Measurements from ENCODE around the gene GALR1. TPM values are rescaled to one million over a fixed set of nuclear protein-coding genes. Genes with fewer than 3 reads are reported as not detected.

Gene GALR1
- total RNA-seq, 3 donors from 2014 or later (not counting 1 experiment from before 2014, with no cell fraction given) = not detected

DNA sequence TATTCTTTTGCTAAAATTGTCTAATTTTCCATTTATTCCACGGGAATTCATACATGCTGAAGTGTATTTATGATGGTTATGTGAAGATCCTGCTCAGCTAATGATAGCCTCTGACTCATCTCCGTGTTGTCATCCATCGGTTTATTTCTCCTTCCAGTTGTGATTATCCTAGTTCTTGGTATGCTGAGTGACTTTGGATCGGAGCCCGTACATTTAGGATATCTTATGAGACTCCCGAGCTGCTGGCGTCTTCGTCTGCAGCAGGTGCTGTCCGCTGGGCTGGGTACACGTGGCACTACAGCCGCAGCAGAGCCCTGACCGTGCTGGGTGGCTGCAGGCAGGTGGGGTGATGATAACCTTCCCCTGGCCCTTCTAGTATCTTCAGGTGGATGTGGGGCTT is 40.1 kb upstream of the GALR1 start:
- H3K36me3 ChIP-seq (ENCODE audit: control insufficient read depth, insufficient read depth, low read length) = no peaks in the 10 kb centered on the region
- H3K27ac ChIP-seq (ENCODE audit: low read length) = peak overlapping the region; percentile 86
- no peak overlapping the region for H3K4me3 ChIP-seq (ENCODE audit: low read length)
- TF ChIP-seq, protein P1, sequence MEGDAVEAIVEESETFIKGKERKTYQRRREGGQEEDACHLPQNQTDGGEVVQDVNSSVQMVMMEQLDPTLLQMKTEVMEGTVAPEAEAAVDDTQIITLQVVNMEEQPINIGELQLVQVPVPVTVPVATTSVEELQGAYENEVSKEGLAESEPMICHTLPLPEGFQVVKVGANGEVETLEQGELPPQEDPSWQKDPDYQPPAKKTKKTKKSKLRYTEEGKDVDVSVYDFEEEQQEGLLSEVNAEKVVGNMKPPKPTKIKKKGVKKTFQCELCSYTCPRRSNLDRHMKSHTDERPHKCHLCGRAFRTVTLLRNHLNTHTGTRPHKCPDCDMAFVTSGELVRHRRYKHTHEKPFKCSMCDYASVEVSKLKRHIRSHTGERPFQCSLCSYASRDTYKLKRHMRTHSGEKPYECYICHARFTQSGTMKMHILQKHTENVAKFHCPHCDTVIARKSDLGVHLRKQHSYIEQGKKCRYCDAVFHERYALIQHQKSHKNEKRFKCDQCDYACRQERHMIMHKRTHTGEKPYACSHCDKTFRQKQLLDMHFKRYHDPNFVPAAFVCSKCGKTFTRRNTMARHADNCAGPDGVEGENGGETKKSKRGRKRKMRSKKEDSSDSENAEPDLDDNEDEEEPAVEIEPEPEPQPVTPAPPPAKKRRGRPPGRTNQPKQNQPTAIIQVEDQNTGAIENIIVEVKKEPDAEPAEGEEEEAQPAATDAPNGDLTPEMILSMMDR (IDR thresholded peaks at IDR 0.05) = no peak
- WGBS (ENCODE audit: insufficient coverage) = 93% methylated on average over 12 of the region's 12 CpGs
- Mint-ChIP-seq H3K27me3 (ENCODE audit: low read depth in 2 of 2) (no peaks in the 10 kb centered on the region), H3K9me3 (no peaks in the 10 kb centered on the region), H3K4me3 (peak overlapping the region; percentile 90), H3K27ac (peak overlapping the region; percentile 95 to 96), H3K36me3 (no peaks in the 10 kb centered on the region), H3K4me1 (peaks cover 45 to 47% of the 10 kb centered on the region in 2 donors)
- no peaks in the 10 kb centered on the region for H3K27me3 ChIP-seq (ENCODE audit: control insufficient read depth, insufficient read depth, low read length)
- no peak for DNase-seq
- no peak for ATAC-seq
- H3K4me1 ChIP-seq (ENCODE audit: control insufficient read depth, insufficient read depth, low read length) = peaks cover 41% of the 10 kb centered on the region
- H3K9me3 ChIP-seq (ENCODE audit: control insufficient read depth, insufficient read depth, low read length) = no peaks in the 10 kb centered on the region
- intact Hi-C loops (cut with micrococcal nuclease) = loop anchor here (2.0 to 5.0 kb wide), 2 partner anchors 62 to 83 kb away; no protein-coding TSS in a partner anchor

- TF ChIP-seq, protein P1 (IDR thresholded peaks at IDR 0.05) = no peak
- Mint-ChIP-seq H3K27me3 (ENCODE audit: low read depth in 2 of 2) (no peaks in the 10 kb centered on the region), H3K4me1 (peaks cover 45 to 47% of the 10 kb centered on the region in 2 donors), H3K27ac (peak overlapping the region; percentile 95 to 96), H3K9me3 (no peaks in the 10 kb centered on the region), H3K36me3 (no peaks in the 10 kb centered on the region), H3K4me3 (peak overlapping the region; percentile 90)
- peak overlapping the region; percentile 6 for H3K27ac ChIP-seq (ENCODE audit: low read length)
- H3K9me3 ChIP-seq (ENCODE audit: control insufficient read depth, insufficient read depth, low read length) = no peaks in the 10 kb centered on the region
- ATAC-seq (peak in 1 of 3 donors; percentile 36), DNase-seq (peak in 1 of 2 donors; percentile 7)
- H3K36me3 ChIP-seq (ENCODE audit: control insufficient read depth, insufficient read depth, low read length) = no peaks in the 10 kb centered on the region
- intact Hi-C loops (cut with micrococcal nuclease) = loop anchor here (2.0 to 10.0 kb wide), 2 partner anchors 145 to 209 kb away; no protein-coding TSS in a partner anchor
- H3K4me3 ChIP-seq (ENCODE audit: low read length) = no peak overlapping the region
- 29% methylated on average over 7 of the region's 7 CpGs for WGBS (ENCODE audit: insufficient coverage)
- peaks cover 41% of the 10 kb centered on the region for H3K4me1 ChIP-seq (ENCODE audit: control insufficient read depth, insufficient read depth, low read length)
- no peaks in the 10 kb centered on the region for H3K27me3 ChIP-seq (ENCODE audit: control insufficient read depth, insufficient read depth, low read length)
Measured at GRCh38 chr18:77210249-77210648, 39.4 kb upstream of the GALR1 start.

GRCh38 chr18:77218642-77219041 is 31.0 kb upstream of the GALR1 start:
- intact Hi-C loops (cut with micrococcal nuclease) = loop anchor here (10.0 kb wide), 1 partner anchor 154 kb away; no protein-coding TSS in a partner anchor
- Mint-ChIP-seq H3K4me1 (peaks cover 37 to 40% of the 10 kb centered on the region in 2 donors), H3K9me3 (peaks cover 0 to 3% of the 10 kb centered on the region in 2 donors), H3K36me3 (no peaks in the 10 kb centered on the region), H3K4me3 (peak overlapping the region; percentile 49), H3K27me3 (ENCODE audit: low read depth in 2 of 2) (no peaks in the 10 kb centered on the region), H3K27ac (peak overlapping the region; percentile 69 to 84)
- no peaks in the 10 kb centered on the region for H3K27me3 ChIP-seq (ENCODE audit: control insufficient read depth, insufficient read depth, low read length)
- peak in 1 of 2 donors; percentile 11 for DNase-seq
- H3K27ac ChIP-seq (ENCODE audit: low read length) = peak overlapping the region; percentile 47
- TF ChIP-seq, protein P1 (IDR thresholded peaks at IDR 0.05) = no peak
- no peaks in the 10 kb centered on the region for H3K9me3 ChIP-seq (ENCODE audit: control insufficient read depth, insufficient read depth, low read length)
- peaks cover 18% of the 10 kb centered on the region for H3K4me1 ChIP-seq (ENCODE audit: control insufficient read depth, insufficient read depth, low read length)
- ATAC-seq = peak; percentile 44 to 62 (median 58)
- H3K4me3 ChIP-seq (ENCODE audit: low read length) = no peak overlapping the region
- no peaks in the 10 kb centered on the region for H3K36me3 ChIP-seq (ENCODE audit: control insufficient read depth, insufficient read depth, low read length)
- 28% methylated on average over 4 of the region's 4 CpGs for WGBS (ENCODE audit: insufficient coverage)

DNA sequence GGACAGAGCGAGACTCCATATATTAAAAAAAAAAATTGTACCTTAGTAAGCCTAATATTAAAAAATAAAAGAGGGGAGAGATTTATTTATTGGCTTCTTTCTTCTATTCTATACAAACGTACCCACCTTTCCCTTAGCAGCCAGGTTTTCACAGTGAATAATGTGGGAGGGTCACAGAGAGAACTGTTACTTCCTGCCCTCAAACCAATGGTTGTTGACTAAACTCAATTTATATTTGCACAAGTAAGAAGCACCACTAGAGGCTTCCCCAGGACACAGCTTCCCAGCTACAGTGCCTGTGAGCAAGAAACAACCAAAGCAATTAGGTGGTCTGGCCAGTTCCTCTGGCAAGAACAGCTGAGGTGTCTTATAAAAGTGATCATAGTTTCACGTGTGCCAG is 28.9 kb upstream of the GALR1 start:
- H3K9me3 ChIP-seq (ENCODE audit: control insufficient read depth, insufficient read depth, low read length) = no peaks in the 10 kb centered on the region
- no CpG with 5 or more reads among the region's 3 CpGs for WGBS (ENCODE audit: insufficient coverage)
- H3K4me1 ChIP-seq (ENCODE audit: control insufficient read depth, insufficient read depth, low read length) = peaks cover 18% of the 10 kb centered on the region
- peak; percentile 91 to 97 (median 96) for ATAC-seq
- no peaks in the 10 kb centered on the region for H3K27me3 Mint-ChIP-seq (ENCODE audit: low read depth in 2 of 2)
- peak overlapping the region in 1 of 2 donors; percentile 84 for H3K27ac Mint-ChIP-seq
- no peaks in the 10 kb centered on the region for H3K36me3 ChIP-seq (ENCODE audit: control insufficient read depth, insufficient read depth, low read length)
- H3K4me3 Mint-ChIP-seq = peak overlapping the region; percentile 71
- intact Hi-C loops (cut with micrococcal nuclease) = no loop called here
- TF ChIP-seq, protein P1 (IDR thresholded peaks at IDR 0.05) = no peak
- H3K27ac ChIP-seq (ENCODE audit: low read length) = no peak overlapping the region
- H3K4me3 ChIP-seq (ENCODE audit: low read length) = no peak overlapping the region
- peaks cover 37 to 40% of the 10 kb centered on the region in 2 donors for H3K4me1 Mint-ChIP-seq
- peaks cover 0 to 3% of the 10 kb centered on the region in 2 donors for H3K9me3 Mint-ChIP-seq
- peak in 1 of 2 donors; percentile 38 for DNase-seq
- H3K27me3 ChIP-seq (ENCODE audit: control insufficient read depth, insufficient read depth, low read length) = no peaks in the 10 kb centered on the region
- no peaks in the 10 kb centered on the region for H3K36me3 Mint-ChIP-seq

Measured in natural killer cell (primary cell).